Sigmoid colon (tissue), 7 donors: ENCODE measurements around the gene PSMD11. TPM values are rescaled to one million over a fixed set of nuclear protein-coding genes. Genes with fewer than 3 reads are reported as not detected.
A peak's percentile ranks its signal among the peaks of the same experiment; 100 is the strongest.

Source experiments
- DNase-seq: peaks from one replicate; pipeline ENCODE4 v3.0.0-alpha.2; 2019
- H3K27ac ChIP-seq, 4 donors: fragments of 200-600 bp; sonication (generic); one replicate each; pipeline ENCODE4 v1.5.1; 2016 to 2019; ENCODE audit warnings: mild to moderate bottlenecking in 1 of 4
- H3K27me3 ChIP-seq, 3 donors: fragments of 200-600 bp; sonication (generic); one replicate each; pipeline ENCODE4 v1.5.1; 2019; ENCODE audit warnings: mild to moderate bottlenecking in 1 of 3
- H3K36me3 ChIP-seq, 4 donors: fragments of 200-600 bp; sonication (generic); one replicate each; pipeline ENCODE4 v1.5.1; 2016 to 2019
- H3K4me1 ChIP-seq, 4 donors: fragments of 200-600 bp; sonication (generic); one replicate each; pipeline ENCODE4 v1.5.1; 2017 to 2019
- H3K4me3 ChIP-seq, 4 donors: fragments of 200-600 bp; sonication (generic); one replicate each; pipeline ENCODE4 v1.5.1; 2017 to 2019; ENCODE audit warnings: mild to moderate bottlenecking in 2 of 4, moderate library complexity in 1 of 4
- H3K9me3 ChIP-seq, 4 donors: fragments of 200-600 bp in 3 of 4; sonication (generic) in 3 of 4; one replicate each; pipeline versions ENCODE4 v1.5.1 to v1.6.1; 2013 to 2019
- CTCF ChIP-seq, 4 experiments: fragments of 450-650 bp in 3 of 4; fragments of 200-600 bp in 1 of 4; IDR thresholded peaks; one replicate each; pipeline ENCODE4 v1.5.1; 2016 to 2019; ENCODE audit warnings: antibody characterized with exemption in 4 of 4, mild to moderate bottlenecking in 3 of 4, moderate library complexity in 2 of 4
- EP300 ChIP-seq, 4 donors: sonication (generic); formaldehyde crosslinking; IDR thresholded peaks; one replicate each; pipeline ENCODE4 v1.6.1; 2017; ENCODE audit warnings: antibody characterized with exemption in 4 of 4
- POLR2A ChIP-seq, 2 donors: fragments of 450-650 bp; IDR thresholded peaks; one replicate each; pipeline ENCODE4 v1.6.1; 2016; ENCODE audit warnings: antibody characterized with exemption in 2 of 2, mild to moderate bottlenecking in 2 of 2, moderate library complexity in 2 of 2
- POLR2AphosphoS5 ChIP-seq, 4 donors: sonication (generic); formaldehyde crosslinking; IDR thresholded peaks; one replicate each; pipeline ENCODE4 v1.6.1; 2017; ENCODE audit warnings: antibody characterized with exemption in 4 of 4
- WGBS, 2 donors: extraction: QIAGEN DNeasy Blood & Tissue Kit; methylation state at CpG; one replicate each; pipeline ENCODE4 v1.1.7; 2013; 5-methylcytosine and 5-hydroxymethylcytosine counted together
- intact Hi-C: fragments of 100-400 bp; cut with DNase I; formaldehyde crosslinking; loops from one replicate; pipeline ENCODE4 v1.15.1; 2023
- polyA plus RNA-seq, 3 donors: library from polyadenylated mRNA; stranded (reverse); fragments of 200-250 nt; gene quantifications; one replicate each; pipeline ENCODE4 v1.2.3, GENCODE V29; 2013
- total RNA-seq, 4 donors: library from RNA; depleted of rRNA; stranded (reverse); fragments of >200 nt; gene quantifications; one replicate each; pipeline ENCODE4 v1.1.0, GENCODE V29; 2016
- donor health status: healthy with polysubstance abuse.
- donor health status: Bipolar disorder and iron deficiency.
- donor health status: healthy.

Gene PSMD11
- total and polyA plus RNA-seq, 7 donors, result 42.0 to 71.7 (median 43.9) TPM

GRCh38 chr17:32484041-32484461 is 39.7 kb downstream of the PSMD11 start:
- intact Hi-C loops, result loop anchor here (10.0 kb wide), 1 partner anchor 391 kb away; the partner anchor contains the start of gene MYO1D
- H3K9me3 ChIP-seq, result no peaks in the 10 kb centered on the region

GRCh38 chr17:32484628-32485027 is 40.3 kb downstream of the PSMD11 start:
- intact Hi-C loops, result loop anchor here (10.0 kb wide), 1 partner anchor 390 kb away; the partner anchor contains the start of gene MYO1D
- Histone ChIP-seq H3K4me1 (peaks cover 0 to 28% (median 25%) of the 10 kb centered on the region in 4 donors), H3K9me3 (no peaks in the 10 kb centered on the region), H3K27me3 (no peaks in the 10 kb centered on the region), H3K4me3 (no peak overlapping the region), H3K27ac (peak overlapping the region in 1 of 4 donors; percentile 49), H3K36me3 (peaks cover 7 to 25% (median 14%) of the 10 kb centered on the region in 4 donors)
- no peak for DNase-seq
- 86 to 91% methylated on average over 11 of the region's 11 CpGs for WGBS, 2 donors
- TF ChIP-seq EP300 (IDR thresholded peaks at IDR 0.05), result no peak
- no peak for TF ChIP-seq POLR2A (IDR thresholded peaks at IDR 0.05)
- TF ChIP-seq POLR2AphosphoS5 (IDR thresholded peaks at IDR 0.05), result no peak
- TF ChIP-seq CTCF (IDR thresholded peaks at IDR 0.05), result no peak

More at GRCh38 chr17:32484041-32484461, 39.7 kb downstream of the PSMD11 start:
- 89 to 91% methylated on average over 4 of the region's 4 CpGs for WGBS, 2 donors
- Histone ChIP-seq H3K4me1 (peaks cover 0 to 28% (median 25%) of the 10 kb centered on the region in 4 donors), H3K36me3 (peaks cover 13 to 31% (median 20%) of the 10 kb centered on the region in 4 donors), H3K4me3 (no peak overlapping the region), H3K27me3 (no peaks in the 10 kb centered on the region), H3K27ac (peak overlapping the region; percentile 39 to 68 (median 52))
- TF ChIP-seq CTCF (IDR thresholded peaks at IDR 0.05) (no peak), EP300 (IDR thresholded peaks at IDR 0.05) (no peak), POLR2AphosphoS5 (IDR thresholded peaks at IDR 0.05) (no peak), POLR2A (IDR thresholded peaks at IDR 0.05) (no peak)
- DNase-seq, result no peak

- no peak for DNase-seq
- TF ChIP-seq EP300 (IDR thresholded peaks at IDR 0.05), result no peak
- TF ChIP-seq POLR2A (IDR thresholded peaks at IDR 0.05), result no peak
- no peak for TF ChIP-seq CTCF (IDR thresholded peaks at IDR 0.05)
- TF ChIP-seq POLR2AphosphoS5 (IDR thresholded peaks at IDR 0.05), result no peak
- Histone ChIP-seq H3K4me3 (peak overlapping the region in 3 of 4 donors; percentile 55 to 67 (median 59)), H3K36me3 (peaks cover 1 to 16% (median 8%) of the 10 kb centered on the region in 4 donors), H3K4me1 (peaks cover 0 to 28% (median 25%) of the 10 kb centered on the region in 4 donors), H3K27ac (peak overlapping the region; percentile 67 to 79 (median 78)), H3K9me3 (no peaks in the 10 kb centered on the region), H3K27me3 (no peaks in the 10 kb centered on the region)
- WGBS, 2 donors, result 78 to 80% methylated on average over 12 of the region's 12 CpGs
- intact Hi-C loops, result loop anchor here (2.0 to 10.0 kb wide), 2 partner anchors 41 to 389 kb away; partner anchors contain the start of genes MYO1D and PSMD11
These were observed 41.2 kb downstream of the PSMD11 start for GRCh38 chr17:32485261-32486110.

GRCh38 chr17:32486111-32486700 is 41.9 kb downstream of the PSMD11 start:
- intact Hi-C loops, result loop anchor here (2.0 to 10.0 kb wide), 2 partner anchors 41 to 389 kb away; partner anchors contain the start of genes MYO1D and PSMD11
- TF ChIP-seq POLR2AphosphoS5 (IDR thresholded peaks at IDR 0.05) (peak in 1 of 4 donors; percentile 7), EP300 (IDR thresholded peaks at IDR 0.05) (no peak), POLR2A (IDR thresholded peaks at IDR 0.05) (no peak)
- Histone ChIP-seq H3K36me3 (peaks cover 0 to 9% (median 3%) of the 10 kb centered on the region in 4 donors), H3K4me1 (peaks cover 0 to 28% (median 25%) of the 10 kb centered on the region in 4 donors), H3K9me3 (no peaks in the 10 kb centered on the region), H3K27me3 (no peaks in the 10 kb centered on the region), H3K4me3 (peak overlapping the region; percentile 17 to 67 (median 57)), H3K27ac (peak overlapping the region; percentile 67 to 79 (median 78))
- WGBS, 2 donors, result 9 to 11% methylated on average over 72 of the region's 72 CpGs
- peak; percentile 79 for DNase-seq
